Body of pancreas (tissue), 4 donors: ENCODE measurements around the gene ACTG1. TPM values are rescaled to one million over a fixed set of nuclear protein-coding genes. Genes with fewer than 3 reads are reported as not detected.

Experiments used
- ATAC-seq: fragments of 150-250 bp; one replicate; pipeline ENCODE4 v1.9.1; 2016
- DNase-seq, 4 donors: peaks; one replicate each; pipeline ENCODE4 v3.0.0-alpha.2; 2019
- H3K27ac ChIP-seq, 4 donors: fragments of 200-600 bp; sonication (generic); 1 replicate in 3 of 4; 2 replicates in 1 of 4; pipeline versions ENCODE4 v1.5.1 to v1.6.1; 2016 to 2019; ENCODE audit warnings: mild to moderate bottlenecking in 1 of 4, mixed read lengths in 1 of 4, moderate library complexity in 1 of 4
- H3K27me3 ChIP-seq, 2 donors: fragments of 200-600 bp; sonication (generic); one replicate each; pipeline ENCODE4 v1.6.0; 2016; ENCODE audit warnings: mild to moderate bottlenecking in 1 of 2
- H3K36me3 ChIP-seq, 2 donors: fragments of 200-600 bp; sonication (generic); replicated peaks in 1 of 2; 2 replicates each; pipeline ENCODE4 v1.5.1; 2016; ENCODE audit warnings: low read depth in 2 of 2; ENCODE audit not compliant: insufficient read depth in 1 of 2
- H3K4me1 ChIP-seq: fragments of 200-600 bp; sonication (generic); one replicate; pipeline ENCODE4 v1.6.0; 2016
- H3K4me3 ChIP-seq, 2 donors: fragments of 200-600 bp; sonication (generic); 1 replicate in 1 of 2; 2 replicates in 1 of 2; pipeline ENCODE4 v1.5.1; 2016 to 2019
- H3K9me3 ChIP-seq, 3 donors: fragments of 200-600 bp; sonication (generic); 1 replicate in 2 of 3; 2 replicates in 1 of 3; pipeline ENCODE4 v1.5.1; 2016
- CTCF ChIP-seq, 7 experiments: fragments of 450-650 bp in 4 of 7; fragments of 200-600 bp in 3 of 7; sonication (generic) in 3 of 7; IDR thresholded peaks; one replicate each; pipeline ENCODE4 v1.5.1; 2016 to 2019; ENCODE audit warnings: antibody characterized with exemption in 7 of 7
- POLR2A ChIP-seq, 3 donors: fragments of 450-650 bp; IDR thresholded peaks; one replicate each; pipeline ENCODE4 v1.6.1; 2016; ENCODE audit warnings: antibody characterized with exemption in 3 of 3, mild to moderate bottlenecking in 2 of 3
- WGBS, 2 donors: methylation state at CpG; one replicate each; pipeline ENCODE4 v1.1.5; 2017; 5-methylcytosine and 5-hydroxymethylcytosine counted together
- intact Hi-C: fragments of 100-400 bp; cut with DNase I; formaldehyde crosslinking; loops from one replicate; pipeline ENCODE4 v1.15.1; 2023
- total RNA-seq, 2 donors: library from RNA; depleted of rRNA; stranded (reverse); fragments of >200 nt; gene quantifications; one replicate each; pipeline ENCODE4 v1.1.0, GENCODE V29; 2016

The ACTG1 gene
- total RNA-seq, 2 donors from 2014 or later = 1,634 to 1,790 TPM

DNA sequence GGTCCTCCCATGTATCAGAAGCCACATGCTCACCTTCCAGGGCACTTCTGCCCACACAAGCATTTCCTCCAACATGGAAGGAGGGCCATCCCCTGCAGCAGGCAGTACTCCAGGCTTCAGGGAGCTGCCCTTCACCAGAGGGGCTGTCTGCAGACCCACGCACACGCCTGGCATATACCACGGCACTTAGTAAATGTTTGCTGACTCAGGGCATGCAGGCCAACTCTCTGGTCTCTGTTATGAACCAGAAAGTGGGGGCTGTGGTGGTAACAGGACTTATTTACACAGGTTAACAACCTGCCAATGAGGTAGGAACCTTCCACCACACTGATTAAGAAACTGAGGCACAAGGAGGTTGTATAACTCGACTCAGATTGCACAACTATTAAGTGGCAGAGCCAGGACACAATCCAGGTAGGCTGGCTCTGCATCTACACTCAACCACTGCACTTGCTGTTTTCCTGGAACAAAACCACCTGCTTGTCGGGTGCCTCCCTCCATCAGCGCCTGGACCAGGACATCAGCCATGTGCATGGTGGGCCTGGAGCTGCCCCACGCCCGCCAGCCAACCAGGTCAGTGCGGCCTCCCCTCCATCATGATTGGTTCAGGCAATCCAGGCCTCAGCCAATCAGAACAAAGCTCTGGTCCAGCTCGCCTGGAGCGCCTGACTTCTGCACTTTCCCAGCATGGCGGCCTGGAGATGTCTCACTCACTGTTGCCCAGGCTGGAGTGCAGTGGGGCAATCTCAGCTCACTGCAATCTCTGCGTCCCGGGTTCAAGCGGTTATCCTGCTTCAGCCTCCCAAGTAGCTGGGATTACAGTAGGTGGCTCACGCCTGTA lies 19.2 kb downstream of the ACTG1 start:
- intact Hi-C loops = no loop called here
- 85 to 90% methylated on average over 10 to 16 of the region's 16 CpGs for WGBS, 2 donors
- Histone ChIP-seq H3K27me3 (no peaks in the 10 kb centered on the region), H3K4me1 (peaks cover 4% of the 10 kb centered on the region), H3K36me3 (no peaks in the 10 kb centered on the region), H3K9me3 (no peaks in the 10 kb centered on the region), H3K27ac (no peak overlapping the region), H3K4me3 (no peak overlapping the region)
- TF ChIP-seq POLR2A (IDR thresholded peaks at IDR 0.05) = no peak
- TF ChIP-seq CTCF (IDR thresholded peaks at IDR 0.05) = no peak
- DNase-seq (no peak), ATAC-seq (no peak)

DNA sequence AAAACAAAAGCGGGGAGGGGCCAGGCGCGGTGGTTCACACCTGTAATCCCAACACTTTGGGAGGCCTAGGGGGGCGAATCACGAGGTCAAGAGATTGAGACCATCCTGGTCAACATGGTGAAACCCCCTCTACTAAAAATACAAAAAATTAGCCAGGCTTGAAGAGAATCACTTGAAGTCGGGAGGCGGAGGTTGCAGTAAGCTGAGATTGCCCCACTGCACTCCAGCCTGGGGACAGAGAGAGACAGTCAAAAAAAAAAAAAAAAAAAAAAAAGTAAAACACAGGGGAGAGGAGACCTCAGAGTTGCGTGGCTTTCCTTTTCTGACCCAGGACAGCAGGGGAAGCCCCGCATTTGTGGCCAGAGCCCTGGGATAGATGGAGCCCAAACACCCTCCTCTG lies 19.9 kb downstream of the ACTG1 start:
- WGBS, 2 donors = 89 to 93% methylated on average over 9 of the region's 9 CpGs
- ATAC-seq = no peak
- Histone ChIP-seq H3K36me3 (no peaks in the 10 kb centered on the region), H3K4me3 (no peak overlapping the region), H3K27ac (no peak overlapping the region), H3K4me1 (peaks cover 9% of the 10 kb centered on the region), H3K27me3 (no peaks in the 10 kb centered on the region), H3K9me3 (no peaks in the 10 kb centered on the region)
- DNase-seq = no peak
- intact Hi-C loops = no loop called here
- no peak for TF ChIP-seq POLR2A (IDR thresholded peaks at IDR 0.05)

- no peaks in the 10 kb centered on the region for H3K27me3 ChIP-seq
- no peak overlapping the region for H3K4me3 ChIP-seq
- no peaks in the 10 kb centered on the region for H3K36me3 ChIP-seq
- DNase-seq (no peak), ATAC-seq (no peak)
- no peaks in the 10 kb centered on the region for H3K9me3 ChIP-seq
- TF ChIP-seq POLR2A (IDR thresholded peaks at IDR 0.05) = no peak
- no peak for TF ChIP-seq CTCF (IDR thresholded peaks at IDR 0.05)
- no peak overlapping the region for H3K27ac ChIP-seq
- peaks cover 14% of the 10 kb centered on the region for H3K4me1 ChIP-seq
- 68 to 79% methylated on average over 13 to 18 of the region's 18 CpGs for WGBS, 2 donors
- intact Hi-C loops = no loop called here
Observed at GRCh38 chr17:81492202-81492601, 20.4 kb downstream of the ACTG1 start.

DNA sequence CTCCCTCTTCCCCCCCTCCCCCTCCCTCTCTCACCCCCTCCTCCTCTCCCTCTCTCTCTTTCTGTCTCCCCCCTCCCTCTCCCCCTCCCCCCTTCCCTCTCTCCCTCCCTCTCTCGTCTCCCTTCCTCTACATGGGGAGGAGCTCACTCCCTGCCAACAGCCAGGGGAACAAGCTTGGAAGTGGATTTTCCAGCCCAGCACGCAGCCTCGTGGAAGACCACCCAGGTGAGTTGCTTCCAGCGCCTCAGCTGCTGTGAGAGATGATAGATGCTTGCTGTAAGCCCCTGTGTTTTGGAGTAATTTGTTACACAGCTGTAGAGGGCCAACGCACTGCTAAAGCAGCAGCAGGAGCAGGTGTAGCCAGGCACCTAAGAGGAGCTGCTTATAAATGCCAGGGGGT lies 20.8 kb downstream of the ACTG1 start:
- 30 to 33% methylated on average over 2 to 4 of the region's 5 CpGs for WGBS, 2 donors
- ATAC-seq (no peak), DNase-seq (no peak)
- no peak for TF ChIP-seq CTCF (IDR thresholded peaks at IDR 0.05)
- TF ChIP-seq POLR2A (IDR thresholded peaks at IDR 0.05) = no peak
- Histone ChIP-seq H3K27ac (no peak overlapping the region), H3K36me3 (no peaks in the 10 kb centered on the region), H3K4me3 (no peak overlapping the region), H3K27me3 (no peaks in the 10 kb centered on the region), H3K4me1 (peaks cover 14% of the 10 kb centered on the region), H3K9me3 (no peaks in the 10 kb centered on the region)
- intact Hi-C loops = no loop called here

DNA sequence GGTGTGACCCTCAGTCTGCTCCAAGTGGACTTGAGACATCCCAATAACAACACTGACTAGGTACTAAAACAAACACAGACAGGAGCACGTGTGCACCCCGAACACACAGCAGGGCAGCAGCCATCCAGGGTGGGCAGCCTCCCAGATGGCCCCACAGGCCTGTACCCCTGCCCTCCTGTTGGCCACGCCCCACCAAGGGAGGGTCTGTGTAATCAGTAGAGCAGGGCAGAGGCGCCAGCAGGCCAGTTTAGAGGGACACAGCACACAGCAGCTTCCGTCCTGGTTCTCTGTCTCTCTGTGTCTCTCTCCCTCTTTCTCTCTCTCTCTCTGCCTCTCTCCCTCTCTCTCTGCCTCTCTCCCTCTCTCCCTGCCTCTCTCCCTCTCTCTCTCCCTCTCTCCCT lies 21.4 kb downstream of the ACTG1 start:
- ATAC-seq (no peak), DNase-seq (no peak)
- Histone ChIP-seq H3K27ac (no peak overlapping the region), H3K4me1 (peaks cover 14% of the 10 kb centered on the region), H3K27me3 (no peaks in the 10 kb centered on the region), H3K4me3 (no peak overlapping the region), H3K36me3 (no peaks in the 10 kb centered on the region), H3K9me3 (no peaks in the 10 kb centered on the region)
- intact Hi-C loops = no loop called here
- WGBS, 2 donors = 32 to 39% methylated on average over 5 of the region's 5 CpGs
- TF ChIP-seq CTCF (IDR thresholded peaks at IDR 0.05) (no peak), POLR2A (IDR thresholded peaks at IDR 0.05) (no peak)
